Measurements from ENCODE around the gene KCNA4.
A peak's percentile ranks its signal among the peaks of the same experiment; 100 is the strongest.

The KCNA4 gene

DNA sequence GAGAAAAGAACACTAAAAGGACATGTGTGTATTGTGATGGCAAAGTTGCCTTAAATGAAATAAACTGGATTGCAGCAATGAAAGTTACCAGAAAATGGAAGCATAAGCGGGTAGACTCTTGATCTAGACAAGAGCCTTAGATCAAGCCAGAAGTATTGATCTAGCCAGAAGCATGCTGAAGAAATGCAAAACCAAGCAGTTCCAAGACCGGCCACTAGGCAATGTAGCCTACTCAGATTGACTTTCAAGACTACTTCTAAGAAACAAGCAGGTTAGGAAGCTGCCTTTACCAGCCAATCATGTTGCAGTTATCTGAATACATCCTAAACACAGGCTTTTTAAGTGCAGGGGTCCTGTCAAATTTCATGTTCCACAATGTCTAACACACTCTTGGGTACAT, 54.6 kb downstream of the KCNA4 start:
- H3K9me2 ChIP-seq (replicated peaks; ENCODE audit: insufficient read depth, low read length), result no peaks in the 10 kb centered on the region
- no peak overlapping the region for H3K4me3 ChIP-seq (ENCODE audit: low read length)
- H3K27me3 ChIP-seq (replicated peaks; ENCODE audit: insufficient read depth, low read length), result no peaks in the 10 kb centered on the region
- H3K79me2 ChIP-seq (ENCODE audit: low read length), result no peaks in the 10 kb centered on the region
- no peak overlapping the region for H2AFZ ChIP-seq (ENCODE audit: low read length)
- H3K4me1 ChIP-seq (ENCODE audit: low read length), result peaks cover 5% of the 10 kb centered on the region
- no peak overlapping the region for H3K27ac ChIP-seq (ENCODE audit: low read length)
- H3F3A ChIP-seq (ENCODE audit: insufficient read depth, low read length), result no peaks in the 10 kb centered on the region
- H3K36me3 ChIP-seq (replicated peaks; ENCODE audit: insufficient read depth, low read length), result no peaks in the 10 kb centered on the region
- no peak for TF ChIP-seq EZH2phosphoT487 (IDR thresholded peaks at IDR 0.05; ENCODE audit: low read length)
- TF ChIP-seq, protein P1, sequence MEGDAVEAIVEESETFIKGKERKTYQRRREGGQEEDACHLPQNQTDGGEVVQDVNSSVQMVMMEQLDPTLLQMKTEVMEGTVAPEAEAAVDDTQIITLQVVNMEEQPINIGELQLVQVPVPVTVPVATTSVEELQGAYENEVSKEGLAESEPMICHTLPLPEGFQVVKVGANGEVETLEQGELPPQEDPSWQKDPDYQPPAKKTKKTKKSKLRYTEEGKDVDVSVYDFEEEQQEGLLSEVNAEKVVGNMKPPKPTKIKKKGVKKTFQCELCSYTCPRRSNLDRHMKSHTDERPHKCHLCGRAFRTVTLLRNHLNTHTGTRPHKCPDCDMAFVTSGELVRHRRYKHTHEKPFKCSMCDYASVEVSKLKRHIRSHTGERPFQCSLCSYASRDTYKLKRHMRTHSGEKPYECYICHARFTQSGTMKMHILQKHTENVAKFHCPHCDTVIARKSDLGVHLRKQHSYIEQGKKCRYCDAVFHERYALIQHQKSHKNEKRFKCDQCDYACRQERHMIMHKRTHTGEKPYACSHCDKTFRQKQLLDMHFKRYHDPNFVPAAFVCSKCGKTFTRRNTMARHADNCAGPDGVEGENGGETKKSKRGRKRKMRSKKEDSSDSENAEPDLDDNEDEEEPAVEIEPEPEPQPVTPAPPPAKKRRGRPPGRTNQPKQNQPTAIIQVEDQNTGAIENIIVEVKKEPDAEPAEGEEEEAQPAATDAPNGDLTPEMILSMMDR (IDR thresholded peaks at IDR 0.05; ENCODE audit: low read length), result peak; percentile 49
- DNase-seq, result peak; percentile 26
- no peak overlapping the region for H3K4me2 ChIP-seq (ENCODE audit: low read depth, low read length)
- no peak overlapping the region for H3K9ac ChIP-seq (ENCODE audit: low read length)
- no peaks in the 10 kb centered on the region for H3K9me3 ChIP-seq (replicated peaks; ENCODE audit: insufficient read depth, low read length)
- H4K20me1 ChIP-seq (ENCODE audit: insufficient read depth, low read length), result no peaks in the 10 kb centered on the region

Measured in MM.1S (cell line).